ACC112 (cell line): Measurements from ENCODE around the gene LTBR.
A peak's percentile ranks its signal among the peaks of the same experiment; 100 is the strongest.

Source experiments
- H2AFZ ChIP-seq: fragments of 200-600 bp; sonication (generic); one replicate; pipeline ENCODE4 v1.6.0; 2017; ENCODE audit warnings: antibody characterized with exemption, low read length; ENCODE audit not compliant: unreplicated experiment
- H3K27ac ChIP-seq: fragments of 200-600 bp; sonication (generic); 2 replicates; pipeline ENCODE4 v1.5.1; 2014; ENCODE audit warnings: low read depth, mild to moderate bottlenecking, antibody characterized with exemption, low read length, moderate library complexity
- H3K27me3 ChIP-seq: fragments of 200-600 bp; sonication (generic); 2 replicates; pipeline ENCODE4 v1.6.1; 2014; ENCODE audit warnings: mild to moderate bottlenecking, antibody characterized with exemption, low read length, moderate library complexity, mixed read lengths; ENCODE audit not compliant: insufficient read depth
- H3K36me3 ChIP-seq: fragments of 200-600 bp; sonication (generic); 2 replicates; pipeline ENCODE4 v1.6.1; 2016; ENCODE audit warnings: mild to moderate bottlenecking, antibody characterized with exemption, low read length, moderate library complexity, mixed read lengths; ENCODE audit not compliant: insufficient read depth
- H3K4me1 ChIP-seq: fragments of 200-600 bp; sonication (generic); one replicate; pipeline ENCODE4 v1.6.1; 2016; ENCODE audit warnings: low read length, mixed read lengths; ENCODE audit not compliant: insufficient read depth, unreplicated experiment, control insufficient read depth
- H3K4me3 ChIP-seq: fragments of 200-600 bp; sonication (generic); 2 replicates; pipeline ENCODE4 v1.5.1; 2014; ENCODE audit warnings: mild to moderate bottlenecking, low read depth, low read length
- H3K79me2 ChIP-seq: fragments of 200-600 bp; sonication (generic); one replicate; pipeline ENCODE4 v1.6.0; 2016; ENCODE audit warnings: low read length; ENCODE audit not compliant: control insufficient read depth, unreplicated experiment, insufficient read depth

LTBR gene

DNA sequence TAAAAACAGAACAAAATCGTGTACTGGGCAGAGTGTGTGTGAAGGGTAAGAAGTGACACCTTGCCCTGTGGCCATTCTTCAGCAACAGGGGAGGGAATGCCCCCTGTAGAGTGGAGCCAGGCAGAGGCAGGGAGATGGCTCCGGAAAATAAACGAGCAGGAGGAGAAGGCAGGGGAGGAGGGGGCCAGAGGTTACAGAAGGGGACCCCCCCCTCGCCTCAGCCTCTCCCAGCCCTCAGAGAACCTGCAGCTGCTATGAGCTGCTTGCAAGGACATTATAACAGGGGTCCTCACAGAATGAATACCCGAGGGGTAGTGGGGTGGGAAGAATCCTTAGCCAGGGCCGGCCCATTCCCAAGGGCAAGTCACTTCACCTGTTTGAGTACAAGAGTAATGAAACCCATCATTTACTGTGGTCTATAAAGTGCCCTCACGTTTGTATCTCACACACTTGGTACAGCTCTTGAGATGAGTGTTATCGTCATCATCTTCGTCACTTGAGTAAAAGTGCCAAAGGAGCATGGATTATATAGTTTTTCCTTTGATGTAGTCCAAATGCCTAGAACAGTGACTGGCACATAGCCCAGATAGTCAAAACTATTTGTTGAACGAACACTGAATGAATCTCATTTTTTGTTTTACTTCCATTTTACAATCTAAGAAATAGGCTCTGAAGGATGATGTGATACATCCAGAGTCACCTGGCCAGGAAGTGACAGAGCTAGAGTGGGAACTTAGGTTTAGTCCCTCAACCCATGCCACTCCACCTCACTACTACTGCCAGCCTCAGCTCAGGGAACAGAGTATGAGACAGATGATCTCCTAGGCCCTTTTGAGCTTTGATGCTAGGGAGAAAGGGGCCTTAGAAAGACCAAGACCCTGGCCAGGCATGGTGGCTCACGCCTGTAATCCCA is 23.1 kb upstream of the LTBR start:
- H3K4me1 ChIP-seq, result peaks cover 22% of the 10 kb centered on the region
- H2AFZ ChIP-seq, result no peak overlapping the region
- no peaks in the 10 kb centered on the region for H3K79me2 ChIP-seq
- H3K27me3 ChIP-seq, result no peaks in the 10 kb centered on the region
- H3K36me3 ChIP-seq, result no peaks in the 10 kb centered on the region
- no peak overlapping the region for H3K4me3 ChIP-seq
- no peak overlapping the region for H3K27ac ChIP-seq

- peaks cover 22% of the 10 kb centered on the region for H3K4me1 ChIP-seq
- no peaks in the 10 kb centered on the region for H3K36me3 ChIP-seq
- H3K4me3 ChIP-seq, result no peak overlapping the region
- peak overlapping the region; percentile 27; the same call in 1 of the 2 replicates for H3K27ac ChIP-seq
- H2AFZ ChIP-seq, result no peak overlapping the region
- H3K27me3 ChIP-seq, result no peaks in the 10 kb centered on the region
- no peaks in the 10 kb centered on the region for H3K79me2 ChIP-seq
Observed at GRCh38 chr12:6361834-6362233, 22.1 kb upstream of the LTBR start.

- no peaks in the 10 kb centered on the region for H3K36me3 ChIP-seq
- H3K79me2 ChIP-seq, result no peaks in the 10 kb centered on the region
- H3K27me3 ChIP-seq, result no peaks in the 10 kb centered on the region
- H3K4me3 ChIP-seq, result no peak overlapping the region
- peaks cover 22% of the 10 kb centered on the region for H3K4me1 ChIP-seq
- H2AFZ ChIP-seq, result no peak overlapping the region
- H3K27ac ChIP-seq, result peak overlapping the region; percentile 27; the same call in 1 of the 2 replicates
Observed at GRCh38 chr12:6362403-6362802, 21.6 kb upstream of the LTBR start.

GRCh38 chr12:6363010-6363329 is 21.0 kb upstream of the LTBR start:
- no peaks in the 10 kb centered on the region for H3K27me3 ChIP-seq
- H3K4me1 ChIP-seq, result peaks cover 22% of the 10 kb centered on the region
- no peak overlapping the region for H3K27ac ChIP-seq
- H3K79me2 ChIP-seq, result no peaks in the 10 kb centered on the region
- peak overlapping the region; percentile 81; the same call in 1 of the 2 replicates for H3K4me3 ChIP-seq
- H2AFZ ChIP-seq, result no peak overlapping the region
- no peaks in the 10 kb centered on the region for H3K36me3 ChIP-seq

- H3K79me2 ChIP-seq, result no peaks in the 10 kb centered on the region
- H3K36me3 ChIP-seq, result no peaks in the 10 kb centered on the region
- peak overlapping the region; percentile 92 for H2AFZ ChIP-seq
- H3K27ac ChIP-seq, result no peak overlapping the region
- peaks cover 22% of the 10 kb centered on the region for H3K4me1 ChIP-seq
- H3K27me3 ChIP-seq, result no peaks in the 10 kb centered on the region
- peak overlapping the region; percentile 81 for H3K4me3 ChIP-seq
Observed at GRCh38 chr12:6363330-6364043, 20.5 kb upstream of the LTBR start.

DNA sequence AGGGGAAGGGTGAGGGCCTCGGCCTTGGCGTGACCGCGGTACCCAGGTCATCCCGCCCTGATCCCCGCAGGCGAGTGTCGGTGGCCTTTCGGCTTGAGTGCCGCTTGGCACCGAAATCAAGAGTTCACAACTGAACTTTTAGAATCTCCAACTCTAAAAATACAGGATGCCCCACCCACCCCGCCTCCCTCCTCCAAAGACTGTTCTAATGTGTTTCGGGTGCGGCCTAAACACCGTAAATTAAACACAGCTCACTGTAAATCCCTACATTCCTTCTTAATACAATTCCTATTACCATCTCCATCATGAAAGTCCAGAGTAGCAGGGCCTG is 20.0 kb upstream of the LTBR start:
- Histone ChIP-seq H2AFZ (no peak overlapping the region), H3K79me2 (no peaks in the 10 kb centered on the region), H3K36me3 (no peaks in the 10 kb centered on the region), H3K4me3 (peak overlapping the region; percentile 81), H3K4me1 (peaks cover 22% of the 10 kb centered on the region), H3K27me3 (no peaks in the 10 kb centered on the region), H3K27ac (no peak overlapping the region)

DNA sequence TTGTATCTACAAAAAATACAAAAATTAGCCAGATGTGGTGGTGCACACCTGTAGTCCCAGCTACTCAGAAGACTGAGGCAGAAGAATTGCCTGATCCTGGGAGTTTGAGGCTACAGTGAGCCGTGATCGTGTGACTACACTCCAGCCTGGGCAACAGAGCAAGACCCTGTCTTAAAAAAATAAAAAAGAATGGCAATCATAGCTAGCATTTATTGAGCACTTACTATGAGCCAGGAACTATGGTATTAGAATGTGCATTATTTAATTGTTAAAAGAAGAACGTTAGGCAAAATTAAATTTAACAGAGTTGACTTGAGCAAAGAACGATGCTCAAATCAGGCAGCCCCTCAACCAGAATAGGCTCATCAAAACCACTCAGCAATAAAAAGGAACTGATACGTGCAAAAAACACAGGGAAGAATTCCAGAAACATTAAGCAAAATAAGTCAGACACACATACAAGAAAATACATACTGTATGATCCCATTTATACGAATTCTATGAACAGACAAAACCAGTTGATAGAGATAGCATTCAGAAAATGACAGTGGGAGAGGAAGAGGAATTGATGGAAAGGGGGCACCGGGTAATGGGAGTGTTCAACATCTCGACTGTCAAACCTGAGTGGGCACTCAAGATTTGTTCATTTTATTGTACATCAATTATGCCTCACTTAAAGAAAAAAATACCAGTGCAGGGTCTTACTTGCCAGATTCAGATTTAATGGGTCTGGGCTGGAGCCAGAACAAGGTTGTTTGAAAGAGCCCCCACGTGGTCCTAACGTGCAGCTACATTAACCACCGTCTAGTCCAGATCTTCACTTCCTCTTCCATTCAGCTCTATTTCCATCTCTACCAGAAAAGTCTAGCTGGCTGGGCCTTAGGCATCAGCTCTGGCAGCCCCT is 16.6 kb upstream of the LTBR start:
- no peaks in the 10 kb centered on the region for H3K27me3 ChIP-seq
- peaks cover 32% of the 10 kb centered on the region for H3K4me1 ChIP-seq
- H3K4me3 ChIP-seq, result no peak overlapping the region
- no peak overlapping the region for H2AFZ ChIP-seq
- no peak overlapping the region for H3K27ac ChIP-seq
- H3K79me2 ChIP-seq, result no peaks in the 10 kb centered on the region
- H3K36me3 ChIP-seq, result no peaks in the 10 kb centered on the region

DNA sequence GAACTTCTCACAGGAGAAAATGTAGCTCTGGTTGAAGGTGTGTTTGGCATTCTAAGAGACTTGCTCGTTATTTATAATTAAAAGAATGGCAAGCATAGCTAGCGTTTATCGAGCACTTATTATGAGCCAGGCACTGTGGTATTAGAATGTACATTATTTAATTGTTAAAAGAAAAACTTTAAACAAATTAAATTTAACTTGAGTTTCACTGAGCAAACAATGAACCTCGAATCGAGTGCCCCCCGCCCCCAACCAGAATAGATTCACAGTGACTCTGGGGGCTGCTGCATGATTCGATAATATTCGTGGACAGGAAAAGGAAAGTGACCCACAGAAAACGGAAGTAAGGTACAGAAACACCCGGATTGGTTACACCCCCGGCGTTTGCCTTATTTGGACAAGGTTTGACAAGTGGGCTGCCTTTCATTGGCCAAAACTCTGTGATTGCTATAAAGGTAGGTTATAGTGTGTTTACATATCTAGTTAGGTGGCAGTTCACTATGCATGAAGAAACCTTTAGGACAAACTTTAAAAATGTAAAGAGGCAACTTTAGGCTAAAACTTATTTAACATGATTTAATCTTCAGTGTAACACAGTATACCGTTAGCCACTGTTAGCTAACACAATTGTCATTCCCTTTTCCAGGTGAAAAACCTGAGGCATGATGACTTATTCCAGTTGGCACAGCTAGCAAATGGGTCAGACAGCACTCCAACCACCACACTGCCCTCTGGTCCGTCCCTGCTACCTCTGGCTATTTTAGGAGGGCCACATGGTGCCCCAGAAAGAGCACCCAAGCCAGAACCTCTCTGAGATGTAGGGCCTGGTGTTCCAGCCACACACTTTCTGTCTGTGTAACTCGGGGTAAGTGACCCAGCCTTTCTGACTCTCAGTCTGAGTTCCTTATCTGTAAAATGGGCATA is 15.7 kb upstream of the LTBR start:
- H3K4me1 ChIP-seq, result peaks cover 39% of the 10 kb centered on the region
- H3K27ac ChIP-seq, result no peak overlapping the region
- H3K79me2 ChIP-seq, result no peaks in the 10 kb centered on the region
- H3K27me3 ChIP-seq, result no peaks in the 10 kb centered on the region
- no peak overlapping the region for H2AFZ ChIP-seq
- H3K4me3 ChIP-seq, result no peak overlapping the region
- no peaks in the 10 kb centered on the region for H3K36me3 ChIP-seq

DNA sequence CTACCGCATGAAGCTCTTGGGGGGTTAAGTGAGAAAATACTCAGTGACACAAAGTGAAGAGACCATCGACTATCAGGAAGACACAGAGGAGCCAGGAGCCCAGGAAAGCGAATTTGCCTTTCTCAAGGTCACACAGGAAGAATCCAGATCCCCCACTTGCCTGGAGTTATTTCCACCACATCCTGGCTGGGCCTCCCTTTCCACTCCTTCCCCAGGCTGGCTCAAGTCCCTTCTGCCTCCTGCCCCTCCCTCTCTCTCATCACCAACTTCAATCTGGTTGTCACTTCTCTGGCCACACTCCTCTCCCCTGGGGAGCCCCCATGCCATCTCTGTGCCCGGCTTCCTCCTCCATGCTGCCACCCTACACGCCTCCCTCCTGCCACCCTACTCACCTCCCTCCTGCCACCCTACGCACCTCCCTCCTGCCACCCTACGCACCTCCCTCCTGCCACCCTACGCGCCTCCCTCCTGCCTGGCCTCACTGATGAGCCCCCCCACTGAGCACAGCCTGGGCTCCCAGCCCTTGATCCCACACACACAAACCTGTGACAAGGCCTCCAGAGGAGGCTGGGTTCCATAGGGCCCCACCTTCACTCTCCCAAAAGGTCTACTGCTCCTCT is 14.9 kb upstream of the LTBR start:
- Histone ChIP-seq H3K4me1 (peaks cover 40% of the 10 kb centered on the region), H2AFZ (no peak overlapping the region), H3K27me3 (no peaks in the 10 kb centered on the region), H3K27ac (no peak overlapping the region), H3K4me3 (no peak overlapping the region), H3K36me3 (no peaks in the 10 kb centered on the region), H3K79me2 (no peaks in the 10 kb centered on the region)
